Measurements from ENCODE around the gene PTPRCAP. TPM values are rescaled to one million over a fixed set of nuclear protein-coding genes. Genes with fewer than 3 reads are reported as not detected.

The PTPRCAP gene
- polyA plus RNA-seq, 3 donors, result 2.1 to 3.6 (median 2.9) TPM

GRCh38 chr11:67398661-67399563 is 38.6 kb downstream of the PTPRCAP start:
- DNase-seq, result no peak

GRCh38 chr11:67397986-67398660 is 39.4 kb downstream of the PTPRCAP start:
- DNase-seq, result no peak

- no peak for DNase-seq
Observed at GRCh38 chr11:67397536-67397935, 39.9 kb downstream of the PTPRCAP start.

GRCh38 chr11:67396587-67397389 is 40.7 kb downstream of the PTPRCAP start:
- DNase-seq, result no peak

- DNase-seq, result no peak
Observed at GRCh38 chr11:67396259-67396581, 41.3 kb downstream of the PTPRCAP start.

GRCh38 chr11:67395555-67396258 is 41.8 kb downstream of the PTPRCAP start:
- no peak for DNase-seq

- DNase-seq, result no peak
Observed at GRCh38 chr11:67393990-67394389, 43.5 kb downstream of the PTPRCAP start.

GRCh38 chr11:67393437-67393836 is 44.0 kb downstream of the PTPRCAP start:
- DNase-seq, result no peak

GRCh38 chr11:67392183-67392715 is 45.2 kb downstream of the PTPRCAP start:
- DNase-seq, result no peak

GRCh38 chr11:67391304-67392182 is 45.9 kb downstream of the PTPRCAP start, which contains the start of gene RAD9A:
Gene RAD9A (plus strand): TSS chr11:67391986. CDS start chr11:67392045, 59 bp downstream.
- peak; percentile 96 for DNase-seq

- DNase-seq, result no peak
Observed at GRCh38 chr11:67390947-67391303, 46.6 kb downstream of the PTPRCAP start.

- no peak for DNase-seq
Observed at GRCh38 chr11:67389477-67389876, 48.0 kb downstream of the PTPRCAP start.

- no peak for DNase-seq
Observed at GRCh38 chr11:67387518-67387917, 50.0 kb downstream of the PTPRCAP start.

GRCh38 chr11:67387069-67387468 is 50.4 kb downstream of the PTPRCAP start:
- DNase-seq, result no peak

Other genes with a start within 250 kb of the PTPRCAP start
- gene GRK2, start 171.2 kb downstream of the PTPRCAP start, polyA plus RNA-seq (ENCODE audit: insufficient read length in 3 of 3), result 10 to 100 TPM; 57.6 to 65.4 (median 64.2) TPM
- 10 to 100 TPM; 27.6 to 53.8 (median 44.8) TPM for gene ANKRD13D, start 148.4 kb downstream of the PTPRCAP start, polyA plus RNA-seq (ENCODE audit: insufficient read length in 3 of 3)
- 10 to 100 TPM; 26.5 to 31.0 (median 29.8) TPM for gene SSH3, start 134.2 kb downstream of the PTPRCAP start, polyA plus RNA-seq (ENCODE audit: insufficient read length in 3 of 3)
- gene POLD4, start 84.1 kb downstream of the PTPRCAP start, polyA plus RNA-seq (ENCODE audit: insufficient read length in 3 of 3), result 10 to 100 TPM; 29.3 to 37.4 (median 32.8) TPM
- 1 to 10 TPM; 4.8 to 8.1 (median 8.0) TPM for gene CLCF1, start 64.1 kb downstream of the PTPRCAP start, polyA plus RNA-seq (ENCODE audit: insufficient read length in 3 of 3)
- gene RAD9A, start 45.7 kb downstream of the PTPRCAP start, polyA plus RNA-seq (ENCODE audit: insufficient read length in 3 of 3), result 10 to 100 TPM; 27.0 to 38.0 (median 29.7) TPM
- 100 to 1,000 TPM; 161 to 179 (median 176) TPM for gene PPP1CA, start 35.8 kb downstream of the PTPRCAP start, polyA plus RNA-seq (ENCODE audit: insufficient read length in 3 of 3)
- 10 to 100 TPM in 2 of 3 donors, 1 to 10 TPM in 1; 6.2 to 10.7 (median 10.0) TPM for gene TBC1D10C, start 33.6 kb downstream of the PTPRCAP start, polyA plus RNA-seq (ENCODE audit: insufficient read length in 3 of 3)
- gene CARNS1, start 22.0 kb downstream of the PTPRCAP start, polyA plus RNA-seq (ENCODE audit: insufficient read length in 3 of 3), result 1 to 10 TPM; 1.9 to 5.2 (median 4.1) TPM
- gene RPS6KB2, start 9.2 kb downstream of the PTPRCAP start, polyA plus RNA-seq (ENCODE audit: insufficient read length in 3 of 3), result 10 to 100 TPM; 39.7 to 51.2 (median 48.3) TPM
- 10 to 100 TPM; 78.2 to 88.3 (median 85.8) TPM for gene CORO1B, start 5.8 kb upstream of the PTPRCAP start, polyA plus RNA-seq (ENCODE audit: insufficient read length in 3 of 3)
- gene GPR152, start 15.0 kb upstream of the PTPRCAP start, polyA plus RNA-seq (ENCODE audit: insufficient read length in 3 of 3), result under 1 TPM in 1 of 3 donors, not detected in 2; 0.07 TPM
- gene CABP4, start 17.7 kb upstream of the PTPRCAP start, polyA plus RNA-seq (ENCODE audit: insufficient read length in 3 of 3), result 1 to 10 TPM in 1 of 3 donors, under 1 TPM in 2; 0.33 to 1.1 (median 0.64) TPM
- 10 to 100 TPM; 66.5 to 80.1 (median 72.8) TPM for gene TMEM134, start 31.6 kb upstream of the PTPRCAP start, polyA plus RNA-seq (ENCODE audit: insufficient read length in 3 of 3)
- gene AIP, start 45.3 kb upstream of the PTPRCAP start, polyA plus RNA-seq (ENCODE audit: insufficient read length in 3 of 3), result 10 to 100 TPM; 57.8 to 73.4 (median 65.9) TPM
- 10 to 100 TPM; 33.3 to 41.5 (median 35.4) TPM for gene PITPNM1, start 67.7 kb upstream of the PTPRCAP start, polyA plus RNA-seq (ENCODE audit: insufficient read length in 3 of 3)
- 10 to 100 TPM; 55.7 to 61.8 (median 58.3) TPM for gene CDK2AP2, start 70.5 kb upstream of the PTPRCAP start, polyA plus RNA-seq (ENCODE audit: insufficient read length in 3 of 3)
- under 1 TPM; 0.26 to 0.49 (median 0.40) TPM for gene CABP2, start 85.8 kb upstream of the PTPRCAP start, polyA plus RNA-seq (ENCODE audit: insufficient read length in 3 of 3)
- gene GSTP1, start 146.1 kb upstream of the PTPRCAP start, polyA plus RNA-seq (ENCODE audit: insufficient read length in 3 of 3), result 100 to 1,000 TPM; 728 to 847 (median 806) TPM
- 100 to 1,000 TPM; 194 to 244 (median 244) TPM for gene NDUFV1, start 169.3 kb upstream of the PTPRCAP start, polyA plus RNA-seq (ENCODE audit: insufficient read length in 3 of 3)
- gene NUDT8, start 192.3 kb upstream of the PTPRCAP start, polyA plus RNA-seq (ENCODE audit: insufficient read length in 3 of 3), result 1 to 10 TPM; 5.7 to 6.8 (median 6.7) TPM
- under 1 TPM in 1 of 3 donors, not detected in 2; 0.15 TPM for gene TBX10, start 202.1 kb upstream of the PTPRCAP start, polyA plus RNA-seq (ENCODE audit: insufficient read length in 3 of 3)
- gene ACY3, start 213.0 kb upstream of the PTPRCAP start, polyA plus RNA-seq (ENCODE audit: insufficient read length in 3 of 3), result 10 to 100 TPM; 31.3 to 36.3 (median 34.0) TPM
- gene ALDH3B2, start 236.9 kb upstream of the PTPRCAP start, polyA plus RNA-seq (ENCODE audit: insufficient read length in 3 of 3), result 1 to 10 TPM; 3.2 to 4.6 (median 3.8) TPM